GM19395 (cell line): ENCODE measurements around the gene NOP53.
"Not testable (repeated sequence)": the region's sequence is repeated elsewhere in the genome, so short reads cannot be mapped to it uniquely, and the experiment has no call there.

Experiments used
- ATAC-seq: cut with Tn5 transposase; IDR thresholded peaks from one replicate; pipeline ENCODE4 v1.9.1; 2021; ENCODE audit warnings: mild to moderate bottlenecking, moderate library complexity; ENCODE audit not compliant: unreplicated experiment

The NOP53 gene

GRCh38 chr19:47752440-47753211, 7.3 kb downstream of the NOP53 start:
- ATAC-seq = no peak

DNA sequence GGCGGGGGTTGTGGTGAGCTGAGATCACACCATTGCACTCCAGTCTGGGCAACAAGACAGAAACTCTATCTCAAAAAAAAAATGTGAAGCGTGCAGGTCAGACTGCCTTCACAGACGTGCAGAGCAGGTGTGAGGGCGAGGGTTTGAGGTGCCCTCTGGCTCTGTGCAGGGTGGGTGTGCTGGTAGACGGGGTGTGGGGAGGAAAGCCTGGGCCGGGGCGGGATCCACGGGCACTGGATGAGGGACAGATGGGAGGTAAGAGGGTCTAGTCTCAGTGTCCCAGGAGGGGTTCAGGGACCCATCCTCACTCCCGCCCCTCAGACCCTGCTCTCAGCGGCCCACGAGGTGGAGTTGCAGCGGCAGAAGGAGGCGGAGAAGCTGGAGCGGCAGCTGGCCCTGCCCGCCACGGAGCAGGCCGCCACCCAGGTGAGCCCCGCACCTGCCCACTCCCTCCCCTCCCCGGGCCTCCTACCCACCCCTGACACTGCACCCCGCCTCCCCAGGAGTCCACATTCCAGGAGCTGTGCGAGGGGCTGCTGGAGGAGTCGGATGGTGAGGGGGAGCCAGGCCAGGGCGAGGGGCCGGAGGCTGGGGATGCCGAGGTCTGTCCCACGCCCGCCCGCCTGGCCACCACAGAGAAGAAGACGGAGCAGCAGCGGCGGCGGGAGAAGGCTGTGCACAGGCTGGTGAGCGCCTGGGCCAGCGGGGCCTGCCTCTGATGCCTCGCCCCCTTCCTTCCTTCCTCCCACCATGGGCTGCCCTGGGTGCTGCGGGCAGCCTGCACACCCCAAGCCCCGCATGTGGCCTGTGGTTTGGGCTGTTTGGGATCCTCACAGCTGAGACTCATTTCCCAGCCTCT, 9.1 kb downstream of the NOP53 start:
- no peak for ATAC-seq

DNA sequence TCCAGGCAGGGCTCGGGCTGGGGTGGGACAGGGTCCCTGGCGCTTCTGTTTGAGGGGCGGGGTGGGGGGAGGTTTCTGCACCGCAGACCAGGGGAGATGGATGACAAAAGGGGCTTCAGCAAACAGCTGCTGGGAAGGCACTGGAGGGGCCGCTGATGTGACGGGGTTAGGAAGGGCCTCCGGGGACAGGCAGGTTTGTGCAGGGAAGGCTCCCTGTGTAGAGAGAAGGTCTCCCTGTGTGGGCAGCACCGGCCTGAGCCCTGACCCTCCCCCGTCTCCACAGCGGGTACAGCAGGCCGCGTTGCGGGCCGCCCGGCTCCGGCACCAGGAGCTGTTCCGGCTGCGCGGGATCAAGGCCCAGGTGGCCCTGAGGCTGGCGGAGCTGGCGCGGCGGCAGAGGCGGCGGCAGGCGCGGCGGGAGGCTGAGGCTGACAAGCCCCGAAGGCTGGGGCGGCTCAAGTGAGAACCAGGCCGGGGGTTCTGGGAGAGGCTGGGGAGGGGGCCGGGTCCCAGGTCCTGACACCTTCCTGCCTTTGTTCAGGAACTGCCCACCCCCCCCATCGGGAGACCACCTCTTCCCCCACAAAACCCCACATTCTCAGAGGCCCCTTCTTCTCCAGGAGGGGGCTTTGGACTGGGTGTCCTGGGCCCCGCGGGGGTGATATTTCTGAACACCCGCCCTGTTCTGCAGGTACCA, 9.9 kb downstream of the NOP53 start:
- ATAC-seq = no peak

- ATAC-seq = no peak
Observed at GRCh38 chr19:47755762-47756626, 10.6 kb downstream of the NOP53 start.

GRCh38 chr19:47756627-47756929, 11.2 kb downstream of the NOP53 start:
- ATAC-seq = no peak

GRCh38 chr19:47756953-47757608, 11.7 kb downstream of the NOP53 start:
- no peak for ATAC-seq

- ATAC-seq = no peak
Observed at GRCh38 chr19:47757617-47758442, 12.5 kb downstream of the NOP53 start.

- no peak for ATAC-seq
Observed at GRCh38 chr19:47758443-47758804, 13.1 kb downstream of the NOP53 start.

DNA sequence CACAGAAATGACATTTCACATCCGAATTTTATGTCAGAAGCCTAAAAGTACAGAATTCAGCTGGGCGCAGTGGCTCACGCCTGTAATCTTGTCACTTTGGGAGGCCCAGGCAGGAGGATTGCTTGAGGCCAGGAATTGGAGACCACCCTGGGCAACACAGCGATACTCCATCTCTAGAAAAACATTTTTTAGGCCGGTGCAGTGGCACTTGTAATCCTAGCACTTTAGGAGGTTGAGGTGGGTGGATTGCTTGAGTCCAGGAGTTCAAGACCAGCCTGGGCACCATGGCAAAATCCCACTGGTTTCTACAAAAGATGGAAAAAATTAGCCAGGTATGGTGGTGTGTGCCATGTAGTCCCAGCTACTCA, 15.3 kb downstream of the NOP53 start:
- no peak for ATAC-seq

GRCh38 chr19:47761566-47761965, 16.2 kb downstream of the NOP53 start:
- ATAC-seq = no peak

- ATAC-seq = no peak
Observed at GRCh38 chr19:47762151-47762550, 16.8 kb downstream of the NOP53 start.

DNA sequence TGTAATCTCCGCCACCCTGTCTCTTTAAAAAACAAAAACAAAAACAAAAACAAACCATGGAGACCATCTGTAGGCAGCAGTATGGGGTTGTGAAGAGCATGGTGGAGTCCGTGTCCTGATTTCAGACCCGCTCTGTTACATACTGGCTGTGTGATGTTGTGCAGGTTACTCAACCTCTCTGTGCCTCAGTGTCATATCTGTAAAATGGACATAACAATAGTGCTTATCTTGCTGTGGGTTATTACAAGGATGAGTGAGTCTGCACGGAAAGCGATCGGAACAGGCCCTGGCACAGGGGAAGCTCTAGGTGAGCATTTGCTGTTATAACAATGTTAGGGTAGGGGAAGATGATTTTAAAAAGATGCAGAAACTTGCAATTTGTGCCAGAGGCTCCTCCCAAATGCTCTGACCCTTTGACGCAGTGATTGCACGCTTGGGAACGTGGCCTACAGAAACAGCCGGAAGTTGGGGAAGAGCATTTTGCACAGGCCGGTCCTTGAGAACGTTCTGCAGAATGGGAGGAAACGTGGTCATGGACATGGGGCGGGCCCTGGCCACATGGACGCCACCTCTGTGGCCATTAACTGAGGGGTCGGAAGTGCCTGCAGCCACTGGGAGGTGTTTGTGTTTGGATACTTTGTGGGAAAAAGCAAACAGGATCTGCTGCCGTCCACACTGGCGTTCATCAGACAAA, 17.4 kb downstream of the NOP53 start:
- no peak for ATAC-seq

DNA sequence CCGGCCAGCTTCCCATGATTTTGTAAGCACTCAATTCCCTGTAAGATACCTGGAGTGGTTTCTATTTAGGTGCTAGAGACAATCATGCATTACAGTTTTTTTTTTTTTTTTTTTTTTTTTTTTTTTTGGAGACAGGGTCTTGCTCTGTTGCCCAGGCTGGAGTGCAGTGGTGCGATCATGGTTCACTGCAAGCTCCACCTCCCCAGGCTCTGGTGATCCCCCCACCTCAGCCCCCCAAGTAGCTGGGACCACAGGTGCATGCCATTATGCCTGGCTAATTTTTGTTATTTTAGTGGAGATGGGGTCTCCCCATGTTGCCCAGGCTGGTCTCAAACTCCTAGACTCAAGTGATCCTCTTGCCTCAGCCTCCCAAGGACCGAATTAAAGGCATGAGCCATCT, 19.4 kb downstream of the NOP53 start:
- ATAC-seq = not testable (repeated sequence)

DNA sequence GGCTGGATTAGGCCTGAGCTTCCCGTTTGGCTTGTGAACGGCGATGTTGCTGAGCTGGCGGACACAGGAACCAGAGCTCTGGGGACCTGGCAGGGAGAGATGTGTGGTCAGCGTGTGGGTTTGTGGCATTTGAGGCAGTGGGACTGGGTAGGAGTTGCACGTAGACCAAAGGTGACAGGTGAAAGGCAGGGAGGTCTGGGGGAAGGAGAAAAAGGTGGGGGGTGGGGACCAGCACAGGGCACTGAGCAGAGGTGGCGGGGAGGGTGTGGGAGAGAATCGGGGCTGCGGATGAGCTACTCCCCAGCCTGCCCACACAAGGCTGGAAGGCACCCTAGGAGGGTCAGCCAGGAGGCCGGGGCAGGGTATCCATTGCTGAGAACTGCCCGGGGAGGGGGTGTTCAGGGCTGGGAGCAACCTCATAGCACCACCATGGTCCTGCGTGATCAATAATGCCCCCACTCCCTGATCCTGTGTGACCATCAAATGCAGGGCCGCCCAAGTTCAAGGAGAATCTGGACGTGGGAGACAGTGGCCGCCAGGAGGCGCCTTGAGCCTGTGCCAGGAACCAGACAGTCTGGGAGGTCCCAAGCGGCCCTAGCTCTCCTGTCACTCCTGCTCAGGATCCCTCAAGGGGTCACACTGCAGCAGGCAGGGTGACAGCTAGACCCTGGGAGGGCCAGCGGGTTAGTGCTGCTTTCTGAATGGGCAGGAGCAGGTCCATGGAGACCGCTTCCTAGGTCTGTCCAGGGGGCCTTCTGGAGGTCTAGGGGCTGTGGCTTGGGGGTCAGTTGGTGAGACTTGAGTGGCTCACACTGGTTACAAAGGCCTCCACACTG, 20.4 kb downstream of the NOP53 start:
- ATAC-seq = no peak

DNA sequence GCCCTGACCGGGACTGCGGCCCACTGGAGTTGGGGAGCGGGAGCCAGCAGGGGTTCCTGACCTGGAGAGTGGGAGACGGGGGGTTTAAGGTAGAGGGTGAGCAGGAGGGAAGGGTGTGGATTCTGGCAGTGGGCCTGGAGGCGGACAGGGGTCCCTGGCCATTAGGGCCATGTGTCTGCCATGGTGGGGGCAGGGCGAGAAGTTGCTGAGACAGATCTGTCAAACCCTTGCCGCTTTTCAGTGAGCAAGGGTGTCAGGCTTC, 20.9 kb downstream of the NOP53 start:
- no peak for ATAC-seq

DNA sequence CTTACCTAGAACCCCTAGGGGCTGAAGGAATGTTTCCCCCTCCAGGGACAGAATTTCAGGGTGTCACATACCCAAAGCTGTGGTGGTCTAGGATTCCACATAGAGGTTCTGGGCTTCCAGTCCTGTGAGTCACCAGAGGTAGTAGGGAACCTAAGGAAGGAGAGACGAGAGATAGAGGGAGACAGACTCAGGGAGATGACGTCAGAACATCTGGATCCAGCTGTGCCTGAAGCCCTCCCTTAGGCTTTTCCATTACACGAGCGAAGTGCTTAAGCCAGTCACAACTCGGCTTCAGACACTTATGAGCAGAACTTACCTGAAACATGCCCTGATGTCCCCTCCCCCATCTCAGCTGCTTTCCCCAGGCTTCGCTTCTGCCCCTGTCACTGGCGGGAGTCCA, 21.3 kb downstream of the NOP53 start:
- no peak for ATAC-seq

- no peak for ATAC-seq
Observed at GRCh38 chr19:47767349-47767748, 22.0 kb downstream of the NOP53 start.

DNA sequence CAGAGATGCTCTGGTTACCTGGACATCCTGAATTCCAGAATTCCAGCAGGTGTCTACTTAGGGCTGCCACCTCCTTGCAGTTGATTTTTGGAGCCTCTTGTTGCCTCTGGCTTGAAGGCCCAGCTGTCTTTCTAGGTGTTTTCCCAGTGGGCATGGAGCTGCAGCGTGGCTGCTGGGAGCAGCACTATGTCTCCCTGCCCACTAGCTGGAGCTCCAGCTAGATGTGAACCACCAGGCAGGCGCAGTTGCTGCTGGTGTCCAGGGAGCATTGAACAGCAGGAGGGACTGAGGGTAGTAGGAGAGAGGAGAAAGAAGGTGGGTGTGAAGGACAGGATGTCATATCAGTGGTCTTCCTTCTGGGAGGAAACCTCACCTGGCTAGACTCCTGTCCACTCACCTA, 23.3 kb downstream of the NOP53 start:
- ATAC-seq = no peak
